GM12875 (cell line): ENCODE data around the gene UCN2.

Experiments
- H3K4me3 ChIP-seq: one replicate; pipeline ENCODE4 v1.5.1; 2011; ENCODE audit warnings: low read depth, low read length, control low read depth
- TF ChIP-seq, protein P1 (sequence below): IDR thresholded peaks from 2 replicates; pipeline ENCODE4 v1.5.1; 2011; ENCODE audit warnings: low read depth, mild to moderate bottlenecking, control low read depth, inconsistent platforms, low read length, moderate library complexity, borderline replicate concordance; ENCODE audit not compliant: insufficient read depth

UCN2 gene

DNA sequence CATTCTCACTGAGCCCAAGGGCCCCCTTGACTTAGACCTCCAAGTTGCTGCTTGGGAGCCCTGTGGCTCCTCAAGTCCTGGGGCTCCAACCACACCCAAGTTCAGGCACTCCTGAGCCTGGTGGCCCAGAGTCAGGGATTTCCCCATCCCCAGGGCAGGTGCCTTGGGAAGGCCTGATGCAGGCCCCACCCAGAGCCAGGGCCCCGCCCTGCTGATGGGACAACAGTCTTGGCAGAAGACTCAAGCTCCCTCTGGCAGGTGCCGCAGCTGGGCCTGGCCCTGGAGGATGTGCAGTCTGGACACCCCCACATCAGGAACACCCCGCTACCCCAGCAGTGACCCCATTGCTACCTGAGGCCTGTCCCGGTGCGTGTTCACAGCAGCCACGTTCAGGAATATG is 41.9 kb downstream of the UCN2 start:
- TF ChIP-seq, protein P1, sequence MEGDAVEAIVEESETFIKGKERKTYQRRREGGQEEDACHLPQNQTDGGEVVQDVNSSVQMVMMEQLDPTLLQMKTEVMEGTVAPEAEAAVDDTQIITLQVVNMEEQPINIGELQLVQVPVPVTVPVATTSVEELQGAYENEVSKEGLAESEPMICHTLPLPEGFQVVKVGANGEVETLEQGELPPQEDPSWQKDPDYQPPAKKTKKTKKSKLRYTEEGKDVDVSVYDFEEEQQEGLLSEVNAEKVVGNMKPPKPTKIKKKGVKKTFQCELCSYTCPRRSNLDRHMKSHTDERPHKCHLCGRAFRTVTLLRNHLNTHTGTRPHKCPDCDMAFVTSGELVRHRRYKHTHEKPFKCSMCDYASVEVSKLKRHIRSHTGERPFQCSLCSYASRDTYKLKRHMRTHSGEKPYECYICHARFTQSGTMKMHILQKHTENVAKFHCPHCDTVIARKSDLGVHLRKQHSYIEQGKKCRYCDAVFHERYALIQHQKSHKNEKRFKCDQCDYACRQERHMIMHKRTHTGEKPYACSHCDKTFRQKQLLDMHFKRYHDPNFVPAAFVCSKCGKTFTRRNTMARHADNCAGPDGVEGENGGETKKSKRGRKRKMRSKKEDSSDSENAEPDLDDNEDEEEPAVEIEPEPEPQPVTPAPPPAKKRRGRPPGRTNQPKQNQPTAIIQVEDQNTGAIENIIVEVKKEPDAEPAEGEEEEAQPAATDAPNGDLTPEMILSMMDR: no peak
- H3K4me3 ChIP-seq: no peak overlapping the region

DNA sequence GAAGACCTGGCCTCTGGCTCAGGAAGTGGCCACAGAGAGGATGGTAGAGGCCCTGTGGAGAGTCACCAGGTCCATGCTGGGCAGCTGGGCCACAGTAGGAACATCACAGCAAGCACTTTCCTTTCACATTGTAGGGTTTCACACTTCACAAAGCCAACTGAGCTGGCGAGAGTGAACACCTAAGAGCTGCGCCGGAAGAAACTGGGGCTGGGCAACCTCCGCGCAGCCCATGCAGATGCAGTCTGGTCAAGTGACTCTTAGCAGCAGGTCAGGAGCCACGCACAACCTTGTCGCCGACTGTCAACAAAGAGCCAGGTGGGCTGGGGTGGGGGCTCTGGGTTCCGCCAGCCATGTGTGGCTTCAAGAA is 44.3 kb downstream of the UCN2 start:
- TF ChIP-seq, protein P1: no peak
- no peak overlapping the region for H3K4me3 ChIP-seq

DNA sequence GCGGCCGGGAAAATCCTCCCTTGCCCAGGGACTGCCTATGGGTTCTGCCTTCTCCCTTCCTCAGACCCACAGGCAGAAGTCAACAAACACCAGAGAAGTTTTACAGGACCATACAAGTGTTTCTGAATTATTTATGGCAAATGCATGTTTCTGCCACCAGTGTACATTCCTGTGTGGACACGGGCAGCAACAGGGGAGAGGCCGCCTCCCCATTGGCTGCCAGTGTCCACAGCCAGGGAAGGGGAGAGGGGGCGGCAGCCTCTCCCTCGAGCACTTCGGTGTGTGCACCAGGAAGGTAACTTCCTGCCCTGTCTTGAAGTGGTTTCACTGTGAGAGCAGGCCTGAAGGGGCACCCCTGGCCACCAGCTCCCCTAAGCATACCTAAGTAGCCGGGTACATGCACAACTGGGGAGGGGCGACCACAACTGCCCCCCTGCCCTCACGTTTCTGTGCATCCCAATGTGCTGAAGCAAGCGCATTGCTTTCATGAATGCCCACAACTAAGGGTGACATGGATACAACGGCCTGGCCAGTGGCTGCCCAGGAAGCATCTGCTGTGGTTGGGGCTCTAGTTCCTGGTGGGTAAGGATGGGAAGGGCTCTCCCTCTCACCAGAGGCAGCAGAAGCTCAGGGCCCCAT is 44.8 kb downstream of the UCN2 start:
- H3K4me3 ChIP-seq: no peak overlapping the region
- TF ChIP-seq, protein P1: no peak

DNA sequence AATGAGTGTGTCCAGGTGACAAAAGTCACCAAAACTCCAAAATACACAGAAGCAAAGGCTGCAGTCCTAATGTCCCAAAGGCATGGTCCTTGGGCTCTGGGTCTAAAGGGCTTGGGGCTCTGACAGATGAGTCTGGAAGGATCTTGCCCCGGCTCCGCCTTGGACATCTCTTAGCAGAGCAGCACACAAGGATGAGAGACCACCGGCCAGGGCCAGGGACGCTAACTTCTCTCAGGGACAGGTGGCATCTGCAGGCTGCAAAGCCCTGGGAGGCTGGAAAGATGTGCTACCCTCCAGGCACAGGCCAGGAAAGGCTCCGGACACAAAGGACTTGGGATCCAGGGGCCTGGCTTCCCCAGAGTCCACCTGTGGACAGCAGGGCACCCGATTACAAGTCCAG is 45.5 kb downstream of the UCN2 start:
- TF ChIP-seq, protein P1: no peak
- H3K4me3 ChIP-seq: no peak overlapping the region

DNA sequence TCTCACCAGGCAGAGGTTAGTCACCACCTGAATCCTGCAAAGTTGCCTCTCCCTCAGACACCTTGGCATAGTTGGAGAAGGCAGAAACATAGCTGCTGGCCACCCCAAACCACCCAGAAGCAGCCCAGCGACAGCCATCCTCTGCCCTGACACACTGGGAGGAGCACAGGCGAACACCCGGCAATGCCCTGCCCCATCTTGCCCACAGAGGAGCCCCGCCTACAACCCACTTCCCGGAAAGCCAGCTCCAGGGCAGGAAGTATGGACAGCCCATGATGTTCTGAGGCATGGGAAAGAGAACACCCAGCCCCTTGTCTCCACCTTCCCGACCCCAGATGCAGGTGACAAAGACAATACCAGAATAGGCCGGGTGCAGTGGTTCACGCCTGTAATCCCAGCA is 47.0 kb downstream of the UCN2 start:
- TF ChIP-seq, protein P1: no peak
- H3K4me3 ChIP-seq: no peak overlapping the region

DNA sequence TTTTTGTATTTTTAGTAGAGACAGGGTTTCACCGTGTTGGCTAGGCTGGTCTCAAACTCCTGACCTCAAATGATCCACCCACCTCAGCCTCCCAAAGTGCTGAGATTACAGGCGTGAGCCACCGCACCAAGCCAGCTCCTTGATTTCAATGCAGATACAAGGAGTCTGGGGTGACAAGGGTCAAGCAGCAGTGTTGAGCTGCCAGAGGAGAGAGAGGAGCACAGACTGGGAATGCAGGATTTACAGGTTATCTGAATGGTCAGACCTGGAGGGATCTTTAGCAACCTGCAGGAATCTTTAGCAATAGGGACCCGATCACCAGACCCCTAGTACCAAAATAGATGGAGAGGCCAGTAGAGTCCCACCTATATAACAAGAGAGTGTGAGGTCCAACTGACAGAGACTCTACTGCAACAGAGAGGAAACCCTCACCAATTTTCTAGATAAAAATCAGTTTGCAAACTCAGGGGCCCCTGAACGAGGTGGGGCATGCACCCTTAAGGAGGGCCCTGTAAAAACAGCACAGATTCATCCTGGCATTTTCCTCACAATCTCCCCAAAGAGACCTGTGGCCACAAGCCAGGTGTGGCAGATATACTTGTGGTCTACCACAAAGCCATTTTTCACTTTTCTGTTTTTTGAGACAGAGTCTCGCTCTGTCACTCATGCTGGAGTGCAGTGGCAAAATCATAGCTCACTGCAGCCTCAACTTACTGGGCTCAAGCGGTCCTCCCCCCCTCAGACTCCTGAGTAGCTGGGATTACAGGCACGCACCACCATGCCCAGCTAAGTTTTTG is 49.0 kb downstream of the UCN2 start:
- H3K4me3 ChIP-seq: no peak overlapping the region
- TF ChIP-seq, protein P1: no peak
